ENCODE measurements around the gene BTBD16.

The BTBD16 gene

DNA sequence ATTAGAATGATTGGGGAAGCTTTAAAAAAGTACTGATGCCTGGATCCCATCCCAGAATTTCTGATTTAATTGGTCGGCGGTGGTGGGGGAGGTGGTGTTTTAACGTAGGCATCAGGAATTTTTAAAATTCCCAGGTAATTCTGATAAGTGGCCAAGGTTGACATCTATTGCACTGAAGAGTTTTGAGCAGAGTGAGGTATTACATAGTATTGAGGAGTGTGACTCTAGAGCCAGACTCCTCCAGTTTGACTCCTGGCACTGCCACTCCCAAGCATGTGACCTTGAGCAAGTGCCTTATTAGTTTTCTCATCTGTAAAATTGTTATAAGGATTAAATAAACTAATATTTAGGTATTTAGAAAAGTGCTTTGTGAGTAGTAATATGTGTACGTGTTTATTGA is 109.6 kb downstream of the BTBD16 start:
- no peaks in the 10 kb centered on the region; the same call in 1 of the 2 replicates for H3K36me3 ChIP-seq

GRCh38 chr10:122381680-122382079 is 110.6 kb downstream of the BTBD16 start:
- TF ChIP-seq CTCF (IDR thresholded peaks at IDR 0.05; ENCODE audit: low read depth, low read length) = no peak
- no peak for DNase-seq
- Histone ChIP-seq H3K27me3 (ENCODE audit: insufficient read depth, low read depth, severe bottlenecking) (no peaks in the 10 kb centered on the region), H3K9me3 (ENCODE audit: severe bottlenecking) (no peaks in the 10 kb centered on the region), H3K27ac (no peak overlapping the region), H3K36me3 (no peaks in the 10 kb centered on the region; the same call in 1 of the 2 replicates), H3K4me3 (ENCODE audit: low read depth, low read length) (no peak overlapping the region)

More for the DNA sequence above, 109.6 kb downstream of the BTBD16 start:
- H3K9me3 ChIP-seq (ENCODE audit: severe bottlenecking) = no peaks in the 10 kb centered on the region
- TF ChIP-seq CTCF (IDR thresholded peaks at IDR 0.05; ENCODE audit: low read depth, low read length) = no peak
- DNase-seq = no peak
- H3K4me3 ChIP-seq (ENCODE audit: low read depth, low read length) = no peak overlapping the region
- H3K27ac ChIP-seq = no peak overlapping the region
- no peaks in the 10 kb centered on the region for H3K27me3 ChIP-seq (ENCODE audit: insufficient read depth, low read depth, severe bottlenecking)

GRCh38 chr10:122386514-122386913 is 115.4 kb downstream of the BTBD16 start:
- H3K36me3 ChIP-seq = no peaks in the 10 kb centered on the region
- DNase-seq = no peak
- H3K27me3 ChIP-seq (ENCODE audit: insufficient read depth, low read depth, severe bottlenecking) = no peaks in the 10 kb centered on the region
- H3K4me3 ChIP-seq (ENCODE audit: low read depth, low read length) = no peak overlapping the region
- no peak for TF ChIP-seq CTCF (IDR thresholded peaks at IDR 0.05; ENCODE audit: low read depth, low read length)
- H3K27ac ChIP-seq = no peak overlapping the region
- H3K9me3 ChIP-seq (ENCODE audit: severe bottlenecking) = no peaks in the 10 kb centered on the region

DNA sequence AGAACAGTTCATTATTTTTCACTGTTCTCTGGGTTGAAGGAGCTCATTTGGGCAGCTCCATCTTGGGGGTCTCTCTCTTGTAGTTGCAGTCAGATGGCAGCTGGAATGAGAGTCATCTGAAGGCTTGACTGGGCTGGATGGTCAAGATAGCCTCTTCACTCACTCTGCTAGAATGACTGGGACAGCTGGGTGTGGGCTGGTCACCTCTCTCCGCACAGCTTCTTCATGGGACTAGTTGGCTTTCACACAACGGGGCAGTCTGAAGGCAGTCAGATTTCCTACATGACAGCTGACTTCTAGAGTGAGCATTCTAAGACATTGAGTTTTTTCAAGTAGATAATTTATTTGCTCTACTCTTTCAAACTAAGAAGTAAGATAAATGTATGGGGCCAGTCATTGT is 116.5 kb downstream of the BTBD16 start:
- Histone ChIP-seq H3K36me3 (no peaks in the 10 kb centered on the region), H3K27me3 (ENCODE audit: insufficient read depth, low read depth, severe bottlenecking) (no peaks in the 10 kb centered on the region), H3K4me3 (ENCODE audit: low read depth, low read length) (no peak overlapping the region), H3K9me3 (ENCODE audit: severe bottlenecking) (no peaks in the 10 kb centered on the region), H3K27ac (no peak overlapping the region)
- no peak for DNase-seq
- TF ChIP-seq CTCF (IDR thresholded peaks at IDR 0.05; ENCODE audit: low read depth, low read length) = no peak
